GM21723 (cell line): Measurements from ENCODE around the gene TYSND1.
"Not testable (repeated sequence)": the region's sequence is repeated elsewhere in the genome, so short reads cannot be mapped to it uniquely, and the experiment has no call there.

Experiments
- ATAC-seq: cut with Tn5 transposase; IDR thresholded peaks from one replicate; pipeline ENCODE4 v1.9.1; 2021; ENCODE audit warnings: mild to moderate bottlenecking, moderate library complexity; ENCODE audit not compliant: unreplicated experiment

The TYSND1 gene

GRCh38 chr10:70111496-70111895 lies 35.0 kb downstream of the TYSND1 start:
- no peak for ATAC-seq

- ATAC-seq = no peak
Measured at GRCh38 chr10:70109064-70109729, 37.3 kb downstream of the TYSND1 start.

DNA sequence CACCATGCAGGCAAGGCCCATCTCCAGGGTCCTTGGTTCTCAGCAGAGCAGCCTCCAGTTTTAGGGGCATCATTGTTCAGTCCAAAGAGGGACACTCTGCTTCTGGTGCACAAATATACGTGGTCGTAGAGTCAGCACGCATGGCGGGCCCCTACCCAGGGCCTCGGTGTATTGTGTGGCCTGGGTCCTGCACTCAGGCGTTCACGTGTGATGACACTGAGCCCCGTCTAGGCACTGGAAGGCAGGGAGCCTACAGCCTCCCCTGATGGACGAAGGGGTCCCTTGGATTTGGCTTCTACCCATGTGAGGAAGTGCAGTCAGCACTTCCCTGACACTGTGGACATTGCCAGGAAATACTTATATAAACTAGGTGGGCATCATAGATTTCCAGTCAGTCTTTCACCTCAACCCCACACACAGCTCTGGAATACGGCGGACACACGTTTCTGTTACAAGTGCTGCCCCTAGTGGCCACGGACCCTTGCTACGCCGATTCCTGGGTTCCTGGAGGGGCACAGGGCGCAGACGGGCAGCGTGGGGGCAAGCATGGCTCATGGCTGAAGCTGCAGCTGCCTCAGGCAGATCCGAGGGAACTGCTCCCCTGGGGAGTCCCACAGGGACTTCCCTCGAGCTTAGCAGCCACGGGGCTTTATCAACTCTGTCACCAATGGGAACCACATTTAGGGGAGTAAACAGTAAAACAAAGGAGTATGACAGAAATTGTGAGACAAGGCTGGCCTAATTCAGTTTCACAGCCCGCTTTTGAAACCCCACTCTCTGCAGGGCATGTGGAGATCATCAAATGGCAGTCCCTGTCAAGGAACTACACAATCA lies 39.3 kb downstream of the TYSND1 start:
- ATAC-seq = peak; percentile 62

- no peak for ATAC-seq
Measured at GRCh38 chr10:70101668-70102067, 44.8 kb downstream of the TYSND1 start.

DNA sequence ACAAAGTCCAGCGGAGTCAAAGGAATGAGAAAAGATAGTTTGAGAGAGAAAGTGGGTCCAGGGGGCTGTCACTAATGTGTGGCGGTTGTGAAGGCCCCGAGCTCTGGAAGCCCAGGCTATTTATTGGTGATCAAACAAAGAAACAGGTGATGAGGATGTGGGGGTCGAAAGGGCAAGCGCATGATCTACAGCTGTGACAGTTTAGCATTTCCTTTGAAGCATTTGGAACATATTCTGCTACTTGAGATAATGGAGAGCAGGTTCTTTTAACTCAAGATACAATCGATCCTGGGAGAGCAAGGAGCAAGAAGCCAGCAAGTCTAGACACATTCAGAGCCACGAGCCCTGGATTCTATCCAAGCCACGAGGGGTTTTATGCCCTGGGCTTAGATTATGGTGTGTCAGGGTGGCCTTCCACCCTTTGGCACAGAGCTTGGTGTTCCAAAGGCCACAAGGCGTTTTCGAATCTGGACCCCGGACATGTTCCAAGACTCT lies 45.4 kb downstream of the TYSND1 start:
- ATAC-seq = not testable (repeated sequence)

DNA sequence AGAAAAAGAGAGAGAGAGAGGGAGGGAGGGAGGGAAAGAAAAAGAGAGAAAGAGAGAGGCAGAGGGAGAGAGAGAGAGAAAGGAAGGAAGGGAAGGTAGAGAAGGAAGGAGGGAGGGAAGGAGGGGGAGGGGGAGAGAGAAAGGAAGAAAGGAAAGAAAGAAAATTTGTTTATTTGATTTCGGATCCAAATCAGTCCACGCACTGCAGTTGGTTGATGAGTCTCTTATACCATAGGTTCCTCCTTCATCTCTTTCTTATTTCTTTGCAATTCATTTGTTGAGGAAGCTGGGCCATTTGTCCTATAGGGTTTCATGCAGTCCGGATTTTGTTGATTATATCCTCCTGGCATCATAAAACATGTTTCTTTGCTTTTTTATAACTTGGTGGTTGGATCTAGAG lies 48.2 kb downstream of the TYSND1 start:
- no peak for ATAC-seq

DNA sequence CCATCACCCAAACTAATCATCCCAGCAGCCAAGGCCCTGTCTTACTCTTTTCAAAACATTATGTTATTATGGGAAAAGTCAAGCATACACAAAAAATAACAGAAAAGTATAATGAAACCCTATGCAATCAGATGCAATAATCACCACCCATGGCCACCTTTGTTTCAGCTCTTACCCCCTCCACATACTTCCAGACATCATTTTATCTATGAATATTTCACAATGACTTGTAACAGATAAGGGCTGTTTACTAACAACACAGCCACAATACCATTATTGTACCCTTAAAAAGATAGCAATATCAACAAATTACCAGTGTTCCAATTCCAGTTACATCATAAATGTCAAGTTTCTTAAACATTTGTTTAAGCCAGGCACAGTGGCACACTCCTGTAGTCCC lies 49.0 kb downstream of the TYSND1 start:
- no peak for ATAC-seq

DNA sequence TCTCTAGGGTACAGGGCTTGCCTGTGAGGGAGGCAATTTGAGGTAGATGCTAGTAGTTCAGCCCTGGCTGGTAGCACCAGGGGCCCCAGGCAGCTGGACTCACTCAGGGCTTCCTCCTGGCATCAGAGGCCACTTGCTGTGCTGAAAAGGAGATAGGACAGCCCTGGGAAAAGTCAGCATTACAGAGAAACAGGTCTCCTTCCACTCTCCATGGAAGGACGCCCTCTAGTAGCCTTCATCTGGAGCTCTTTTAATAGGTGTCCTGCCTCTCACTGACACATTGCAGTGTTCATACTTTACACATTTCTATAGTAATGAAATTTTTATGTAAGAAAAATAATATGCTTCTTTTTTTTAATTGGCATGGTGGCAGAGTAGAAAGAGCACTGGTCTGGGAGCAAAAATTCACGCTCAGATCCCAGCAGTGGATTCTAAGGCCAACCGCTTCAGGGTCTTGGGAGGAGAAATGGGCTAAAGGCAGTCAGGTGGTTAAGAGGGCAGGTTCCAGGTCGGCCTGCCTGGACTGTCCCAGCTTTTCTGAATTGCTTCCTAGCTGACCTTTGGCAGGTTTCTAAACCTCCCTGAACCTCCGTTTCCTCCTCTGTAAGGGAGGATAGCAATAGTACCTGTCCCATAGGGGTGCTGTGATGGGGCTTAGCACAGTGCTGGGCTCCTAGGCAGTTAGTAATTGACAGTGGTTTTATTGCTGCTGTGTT lies 49.6 kb downstream of the TYSND1 start:
- ATAC-seq = no peak

- no peak for ATAC-seq
Measured at GRCh38 chr10:70096016-70096704, 50.3 kb downstream of the TYSND1 start.

DNA sequence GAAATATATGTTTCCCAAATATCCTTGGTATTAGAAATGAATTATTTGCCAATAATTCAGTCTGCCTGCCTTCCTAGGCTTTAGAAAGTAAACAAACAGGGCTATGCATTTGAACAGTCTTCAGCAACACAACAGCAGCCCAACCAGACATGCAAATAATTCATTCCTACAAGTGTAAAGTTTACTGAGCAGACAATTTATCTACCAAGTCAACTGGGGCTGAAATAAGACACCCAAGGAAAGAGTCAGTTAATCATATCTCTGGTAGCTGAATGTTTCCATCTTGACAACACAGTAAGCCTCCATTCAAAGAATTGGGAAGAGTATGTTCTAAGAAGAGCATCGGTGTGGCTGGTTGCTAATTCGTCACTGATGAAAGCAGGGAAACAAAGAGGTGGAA lies 52.2 kb downstream of the TYSND1 start:
- no peak for ATAC-seq

GRCh38 chr10:70093335-70093944 lies 53.1 kb downstream of the TYSND1 start:
- no peak for ATAC-seq

DNA sequence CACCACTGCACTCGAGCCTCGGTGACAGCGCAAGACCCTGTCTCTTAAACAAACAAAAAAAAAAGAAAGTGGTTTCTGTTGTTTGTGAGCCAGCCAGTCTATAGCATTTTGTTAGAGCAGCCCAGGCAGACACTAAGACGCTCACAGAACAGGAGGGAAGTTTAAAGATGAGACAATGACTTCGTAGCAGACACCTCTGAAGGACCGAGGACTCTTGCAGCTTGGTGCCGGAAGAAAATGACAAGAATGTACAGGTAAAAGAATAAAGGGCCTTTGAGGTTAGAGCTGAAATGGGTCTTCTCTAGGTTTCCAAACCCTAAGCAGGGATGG lies 54.1 kb downstream of the TYSND1 start:
- no peak for ATAC-seq

- no peak for ATAC-seq
Measured at GRCh38 chr10:70090951-70091350, 55.5 kb downstream of the TYSND1 start.

DNA sequence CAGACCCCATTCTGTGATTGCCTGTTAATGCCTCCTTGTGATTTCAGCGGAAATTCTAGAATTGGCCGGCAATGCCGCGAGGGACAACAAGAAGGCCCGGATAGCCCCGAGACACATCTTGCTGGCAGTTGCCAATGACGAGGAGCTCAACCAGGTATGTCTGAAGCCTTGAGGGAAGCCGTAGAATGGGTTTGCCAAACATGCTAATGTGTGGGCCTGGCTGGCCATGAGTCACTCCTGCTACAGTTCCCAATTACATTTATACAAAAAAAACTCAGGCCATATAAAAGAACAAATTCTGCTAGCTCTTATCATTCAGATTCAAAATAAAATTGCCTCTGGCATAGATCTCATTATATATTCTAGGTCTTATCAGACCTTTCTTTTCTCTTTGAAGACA lies 56.5 kb downstream of the TYSND1 start:
- no peak for ATAC-seq

GRCh38 chr10:70088308-70088698 lies 58.2 kb downstream of the TYSND1 start:
- ATAC-seq = no peak
